AG04449 (cell line): ENCODE measurements around the gene CHRNB2.

Experiments used
- CTCF ChIA-PET: fragments of 350-600 bp; formaldehyde crosslinking; extraction: SDS; loops from one replicate; lab custom pipeline; 2021; ENCODE audit warnings: antibody characterized with exemption; lab: Yijun Ruan, JAX
- POLR2A ChIA-PET: fragments of 400-600, 350-600 bp; formaldehyde crosslinking; extraction: SDS; loops from one replicate; lab custom pipeline; 2020; ENCODE audit warnings: antibody characterized with exemption, inconsistent platforms; lab: Yijun Ruan, JAX
- DNase-seq: peaks from one replicate; pipeline ENCODE4 v3.0.0-alpha.2; 2010; ENCODE audit warnings: low read depth, low spot score
- H3K4me3 ChIP-seq: 2 replicates; pipeline ENCODE4 v1.5.1; 2011; ENCODE audit warnings: low read depth, mild to moderate bottlenecking, control low read depth, low read length
- TF ChIP-seq, protein P1 (sequence below): IDR thresholded peaks from one replicate; pipeline ENCODE4 v1.5.1; 2011; ENCODE audit warnings: mild to moderate bottlenecking, moderate library complexity, low read length, control low read depth, inconsistent platforms; ENCODE audit not compliant: insufficient read depth; ENCODE audit errors: missing control alignments

Gene CHRNB2

GRCh38 chr1:154541231-154541630, 26.3 kb upstream of the CHRNB2 start:
- TF ChIP-seq, protein P1, sequence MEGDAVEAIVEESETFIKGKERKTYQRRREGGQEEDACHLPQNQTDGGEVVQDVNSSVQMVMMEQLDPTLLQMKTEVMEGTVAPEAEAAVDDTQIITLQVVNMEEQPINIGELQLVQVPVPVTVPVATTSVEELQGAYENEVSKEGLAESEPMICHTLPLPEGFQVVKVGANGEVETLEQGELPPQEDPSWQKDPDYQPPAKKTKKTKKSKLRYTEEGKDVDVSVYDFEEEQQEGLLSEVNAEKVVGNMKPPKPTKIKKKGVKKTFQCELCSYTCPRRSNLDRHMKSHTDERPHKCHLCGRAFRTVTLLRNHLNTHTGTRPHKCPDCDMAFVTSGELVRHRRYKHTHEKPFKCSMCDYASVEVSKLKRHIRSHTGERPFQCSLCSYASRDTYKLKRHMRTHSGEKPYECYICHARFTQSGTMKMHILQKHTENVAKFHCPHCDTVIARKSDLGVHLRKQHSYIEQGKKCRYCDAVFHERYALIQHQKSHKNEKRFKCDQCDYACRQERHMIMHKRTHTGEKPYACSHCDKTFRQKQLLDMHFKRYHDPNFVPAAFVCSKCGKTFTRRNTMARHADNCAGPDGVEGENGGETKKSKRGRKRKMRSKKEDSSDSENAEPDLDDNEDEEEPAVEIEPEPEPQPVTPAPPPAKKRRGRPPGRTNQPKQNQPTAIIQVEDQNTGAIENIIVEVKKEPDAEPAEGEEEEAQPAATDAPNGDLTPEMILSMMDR = no peak
- no peak for DNase-seq
- H3K4me3 ChIP-seq = no peak overlapping the region
- POLR2A ChIA-PET = interaction anchor here (0.6 kb wide), 1 partner anchor 12 kb away, joined by 5 read pairs; no protein-coding TSS in a partner anchor
- CTCF ChIA-PET = interaction anchor here (1.6 to 2.9 kb wide), 2 partner anchors 13 to 60 kb away, joined by 4 to 8 read pairs; no protein-coding TSS in a partner anchor

DNA sequence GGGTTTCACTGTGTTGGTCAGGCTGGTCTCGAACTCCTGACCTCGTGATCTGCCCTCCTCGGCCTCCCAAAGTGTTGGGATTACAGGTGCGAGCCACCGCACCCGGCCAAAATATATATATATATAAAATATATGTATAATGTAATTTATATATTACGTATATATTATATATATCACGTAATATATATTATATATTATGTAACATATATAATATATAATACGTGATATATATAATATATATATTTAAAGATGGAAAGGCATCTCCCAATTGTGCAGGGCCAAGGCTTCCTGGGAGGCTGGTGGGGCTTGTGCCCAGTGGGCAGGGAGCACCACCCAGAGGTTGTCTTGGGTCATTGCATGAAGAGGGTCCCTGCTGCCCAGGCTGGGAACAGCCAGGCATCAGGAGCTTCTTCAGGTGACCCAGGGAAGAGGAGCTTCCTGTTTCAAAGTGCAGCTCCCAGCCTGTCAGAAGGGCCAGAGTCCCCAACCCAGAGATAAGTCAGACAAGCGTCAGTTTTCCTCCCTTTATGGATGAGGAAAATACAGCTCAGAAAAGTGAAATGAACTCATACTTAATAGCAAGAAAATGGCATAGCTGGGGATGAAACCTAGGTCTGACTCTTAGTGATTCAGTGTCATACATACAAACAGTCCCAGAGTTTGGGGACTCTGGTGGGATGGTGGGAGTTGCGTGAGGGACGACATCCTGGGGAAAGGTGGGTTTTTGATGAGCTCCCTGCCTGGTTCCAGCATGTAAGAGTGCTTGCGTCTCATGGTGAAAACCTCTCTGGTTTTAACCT, 21.1 kb upstream of the CHRNB2 start:
- POLR2A ChIA-PET = interaction anchor here (0.6 kb wide), 1 partner anchor 218 kb away, joined by 3 read pairs; no protein-coding TSS in a partner anchor
- DNase-seq = no peak
- CTCF ChIA-PET = interaction anchor here (0.6 to 6.6 kb wide), 36 partner anchors 9 to 345 kb away, joined by 3 to 118 read pairs (median 4); partner anchors contain the start of gene UBE2Q1
- H3K4me3 ChIP-seq = no peak overlapping the region
- TF ChIP-seq, protein P1 = peak; percentile 85

DNA sequence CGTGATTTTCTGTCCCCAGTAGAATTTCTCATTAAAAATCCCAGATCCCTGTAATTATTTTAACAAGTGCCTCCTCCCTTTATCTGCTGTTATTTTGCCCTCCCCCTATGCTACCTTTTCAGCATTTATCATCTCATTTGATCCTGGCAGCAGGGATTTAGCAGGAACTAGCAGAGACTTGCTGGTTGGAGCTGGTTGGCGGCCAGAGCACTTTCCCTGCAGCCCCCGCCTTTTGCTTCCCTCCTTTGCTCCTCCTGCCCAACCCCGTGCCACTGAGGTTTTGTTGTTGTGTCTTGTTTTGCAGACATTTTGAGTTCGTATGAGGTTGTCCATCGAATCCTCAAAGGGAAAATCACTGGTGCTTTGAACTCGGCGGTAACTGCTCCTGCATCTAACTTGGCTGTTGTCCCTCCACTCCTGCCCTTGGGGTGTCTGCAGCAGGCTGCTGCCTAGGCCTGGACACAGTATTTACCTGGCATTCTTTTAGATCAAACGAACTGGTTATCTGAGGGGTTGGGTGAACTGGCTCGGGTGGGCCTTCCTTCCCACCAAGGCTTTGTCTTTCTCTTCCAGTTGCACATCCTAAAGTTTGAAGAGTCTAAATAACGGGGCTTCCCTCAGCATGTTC, 20.4 kb upstream of the CHRNB2 start:
- CTCF ChIA-PET = interaction anchor here (0.6 to 6.6 kb wide), 35 partner anchors 9 to 344 kb away, joined by 3 to 118 read pairs (median 3); partner anchors contain the start of gene UBE2Q1
- no peak overlapping the region for H3K4me3 ChIP-seq
- TF ChIP-seq, protein P1 = no peak
- POLR2A ChIA-PET = no interaction called here
- DNase-seq = no peak

GRCh38 chr1:154548028-154548427, 19.6 kb upstream of the CHRNB2 start:
- H3K4me3 ChIP-seq = no peak overlapping the region
- ChIA-PET POLR2A (no interaction called here), CTCF (interaction anchor here (1.1 to 6.6 kb wide), 2 partner anchors 13 to 66 kb away, joined by 3 to 118 read pairs; no protein-coding TSS in a partner anchor)
- TF ChIP-seq, protein P1 = no peak
- DNase-seq = no peak

DNA sequence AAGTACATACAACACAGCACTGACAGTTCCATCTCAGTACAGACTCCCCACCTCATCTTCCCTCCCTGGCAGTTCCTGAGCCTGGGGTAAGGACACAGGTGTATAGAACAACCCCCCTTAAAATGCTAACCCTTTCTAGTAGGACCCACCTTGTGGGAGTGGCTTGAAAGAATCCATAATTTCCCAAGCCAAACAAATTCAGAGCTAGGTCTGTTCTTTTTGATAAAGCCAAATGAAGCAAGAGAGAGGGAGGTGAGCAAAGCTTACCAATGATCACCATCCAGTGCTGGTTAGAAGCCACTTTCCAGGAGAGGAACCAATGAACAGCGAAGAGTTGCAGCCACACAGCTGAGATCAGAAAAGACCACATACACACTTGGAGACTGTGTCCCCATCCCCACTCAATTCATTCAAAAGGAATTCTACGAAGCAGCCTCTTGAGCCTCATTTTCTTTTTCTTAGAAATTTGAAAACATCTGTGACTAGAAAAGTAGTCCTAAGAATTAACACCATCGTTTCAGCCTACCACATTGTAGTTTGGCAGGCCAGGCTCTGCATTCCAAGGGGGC, 18.3 kb upstream of the CHRNB2 start:
- ChIA-PET CTCF (interaction anchor here (1.4 to 6.6 kb wide), 4 partner anchors 11 to 224 kb away, joined by 3 to 118 read pairs (median 5); partner anchors contain the start of gene ATP8B2), POLR2A (no interaction called here)
- TF ChIP-seq, protein P1 = no peak

More for the DNA sequence above, 18.3 kb upstream of the CHRNB2 start:
- no peak overlapping the region for H3K4me3 ChIP-seq
- no peak for DNase-seq
